Measurements from ENCODE around the gene NGB. TPM values are rescaled to one million over a fixed set of nuclear protein-coding genes. Genes with fewer than 3 reads are reported as not detected.

NGB gene
- total and polyA plus RNA-seq, 2 of the 8 experiments (the other 6 are each of a cell fraction or from before 2014, with no cell fraction given) = 0.30 to 0.60 TPM

DNA sequence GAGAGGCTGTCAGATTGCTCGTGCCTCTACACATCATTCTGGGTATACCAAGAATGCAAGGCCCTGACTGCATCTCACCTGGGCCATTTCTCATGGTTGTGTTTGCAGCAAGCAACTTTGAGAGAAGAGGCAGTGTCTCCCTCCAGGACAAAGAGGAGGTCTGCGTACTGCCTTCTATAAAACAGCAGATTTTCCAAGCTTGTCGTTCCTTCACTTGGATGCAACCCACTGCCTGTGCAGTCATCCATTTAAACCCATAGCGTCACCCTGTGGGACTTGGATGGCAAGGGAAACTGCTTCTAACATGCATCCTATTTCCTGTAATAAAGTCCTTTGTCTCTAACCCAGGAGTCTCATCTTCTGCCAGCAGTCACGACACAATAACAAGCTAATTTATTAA, 48.4 kb upstream of the NGB start:
- peaks cover 5% of the 10 kb centered on the region for H3K23me2 ChIP-seq (ENCODE audit: low read depth, low read length)

More for the DNA sequence above, 48.4 kb upstream of the NGB start:
- Histone ChIP-seq H2BK12ac (ENCODE audit: low read depth, low read length) (no peak overlapping the region), H2BK20ac (ENCODE audit: low read length) (no peak overlapping the region), H3K4me2 (ENCODE audit: insufficient read depth in 1 of 2, low read depth in 2 of 2, low read length in 2 of 2) (peak overlapping the region; percentile 74), H3K4me3 (ENCODE audit: extremely low read depth in 1 of 4, insufficient read depth in 2 of 4, low read depth in 3 of 4, low read length in 4 of 4) (peak overlapping the region in 3 of 4 experiments; percentile 63 to 93 (median 91); a peak in 5 of 8 replicates), H2AK5ac (ENCODE audit: low read depth, low read length) (no peak overlapping the region), H4K5ac (ENCODE audit: insufficient read length, low read depth, low read length) (no peak overlapping the region), H4K20me1 (replicated peaks in 1 of 2; ENCODE audit: control insufficient read depth in 1 of 2, insufficient read depth in 2 of 2, low read length in 2 of 2) (peaks cover 0 to 2% of the 10 kb centered on the region in 2 experiments), H3K79me2 (ENCODE audit: control insufficient read depth in 1 of 2, insufficient read depth in 2 of 2, low read length in 2 of 2) (peaks cover 6 to 43% of the 10 kb centered on the region in 2 experiments), H3K36me3 (ENCODE audit: control insufficient read depth in 2 of 4, insufficient read depth in 4 of 4, low read length in 3 of 4) (no peaks in the 10 kb centered on the region), H3K18ac (ENCODE audit: extremely low read depth, low read length) (no peak overlapping the region), H3K14ac (ENCODE audit: insufficient read length) (no peak overlapping the region), H2BK15ac (ENCODE audit: low read length) (0 out of 2 replicates have a peak overlapping the region, but pooled peaks have one; percentile 83), H4K91ac (replicated peaks; ENCODE audit: insufficient read length, low read length) (no peak overlapping the region), H3K79me1 (ENCODE audit: low read depth, low read length) (peaks cover 9% of the 10 kb centered on the region), H3K4ac (replicated peaks; ENCODE audit: insufficient read length, low read depth, low read length) (no peak overlapping the region), H3K27me3 (replicated peaks in 1 of 4; ENCODE audit: control insufficient read depth in 3 of 4, extremely low read depth in 1 of 4, insufficient read depth in 3 of 4, low read length in 3 of 4) (no peaks in the 10 kb centered on the region), H3K27ac (ENCODE audit: low read depth, low read length) (no peak overlapping the region), H2AFZ (ENCODE audit: low read length) (no peak overlapping the region), H4K8ac (ENCODE audit: extremely low read depth, insufficient read depth, low read length) (no peak overlapping the region), H2BK120ac (replicated peaks; ENCODE audit: low read depth, low read length) (no peak overlapping the region), H3K56ac (replicated peaks; ENCODE audit: insufficient read length, low read depth, low read length) (no peak overlapping the region), H3K4me1 (replicated peaks in 1 of 4; ENCODE audit: control insufficient read depth in 3 of 4, insufficient read depth in 4 of 4, low read length in 3 of 4) (peaks cover 8 to 22% (median 15%) of the 10 kb centered on the region in 4 experiments; a peak in 6 of 7 replicates), H3K23ac (ENCODE audit: insufficient read length) (no peak overlapping the region), H3K9ac (replicated peaks in 1 of 4; ENCODE audit: extremely low read depth in 1 of 4, low read depth in 3 of 4, low read length in 3 of 4) (peak overlapping the region in 1 of 4 experiments; percentile 51; a peak in 2 of 7 replicates), H2BK5ac (ENCODE audit: low read depth, low read length) (no peak overlapping the region), H3K9me3 (ENCODE audit: insufficient read depth in 2 of 2, low read depth in 1 of 2, low read length in 1 of 2) (no peaks in the 10 kb centered on the region)
- no peak for FAIRE-seq
- 78% methylated on average over 5 of the region's 5 CpGs; no CpG with 5 or more reads in 1 of the 2 experiments for WGBS, 2 experiments (ENCODE audit: extremely low coverage in 1 of 2, insufficient coverage in 1 of 2, insufficient read length in 1 of 2, insufficient replicate concordance in 2 of 2, low coverage in 1 of 2, low lambda C conversion rate in 2 of 2, missing lambda C conversion rate in 1 of 2)
- CTCF ChIA-PET (ENCODE audit: partially characterized antibody) = interaction anchor here (0.6 to 2.5 kb wide), 6 partner anchors 15 to 420 kb away, joined by 3 to 10 read pairs (median 4); no protein-coding TSS in a partner anchor
- TF ChIP-seq SP4 (IDR thresholded peaks at IDR 0.05; ENCODE audit: low read length) = no peak
- TF ChIP-seq POLR2A (IDR thresholded peaks at IDR 0.05; ENCODE audit: control extremely low read depth in 1 of 2, low read depth in 2 of 2, low read length in 2 of 2) = no peak
- POLR2A ChIA-PET (ENCODE audit: partially characterized antibody) = interaction anchor here (0.9 to 1.3 kb wide), 2 partner anchors 102 to 194 kb away, joined by 3 read pairs; no protein-coding TSS in a partner anchor
- DNase-seq (ENCODE audit: low read depth in 1 of 2, low spot score in 2 of 2) = no peak

All from H1 (cell line).